ENCODE results near the gene BCL11A. TPM values are rescaled to one million over a fixed set of nuclear protein-coding genes. Genes with fewer than 3 reads are reported as not detected.

BCL11A gene
- polyA plus RNA-seq, 1 experiment: 0.60 TPM

- ChIA-PET POLR2A (no interaction called here), CTCF (interaction anchor here (1.1 kb wide), 1 partner anchor 25 kb away, joined by 3 read pairs; no protein-coding TSS in a partner anchor)
- no peak overlapping the region for H3K4me3 ChIP-seq (ENCODE audit: low read depth, low read length)
- no peak for DNase-seq (ENCODE audit: low read depth)
- H3K27me3 ChIP-seq (ENCODE audit: control insufficient read depth, insufficient read depth, low read length): no peaks in the 10 kb centered on the region
- no peaks in the 10 kb centered on the region for H3K36me3 ChIP-seq (ENCODE audit: control insufficient read depth, insufficient read depth, low read length)
- no peak for TF ChIP-seq CTCF (IDR thresholded peaks at IDR 0.05; ENCODE audit: insufficient read depth, low read depth, low read length)
Measured at GRCh38 chr2:60510713-60511112, 42.7 kb downstream of the BCL11A start.

GRCh38 chr2:60509066-60509465 is 44.4 kb downstream of the BCL11A start:
- POLR2A ChIA-PET: no interaction called here
- CTCF ChIA-PET: interaction anchor here (1.2 to 4.1 kb wide), 7 partner anchors 9 to 41 kb away, joined by 3 to 19 read pairs (median 4); no protein-coding TSS in a partner anchor
- no peak overlapping the region for H3K4me3 ChIP-seq (ENCODE audit: low read depth, low read length)
- DNase-seq (ENCODE audit: low read depth): no peak
- no peaks in the 10 kb centered on the region for H3K27me3 ChIP-seq (ENCODE audit: control insufficient read depth, insufficient read depth, low read length)
- H3K36me3 ChIP-seq (ENCODE audit: control insufficient read depth, insufficient read depth, low read length): no peaks in the 10 kb centered on the region
- TF ChIP-seq CTCF (IDR thresholded peaks at IDR 0.05; ENCODE audit: insufficient read depth, low read depth, low read length): peak; percentile 22; the same call in 1 of the 2 replicates

GRCh38 chr2:60508339-60508917 is 45.0 kb downstream of the BCL11A start:
- Histone ChIP-seq H3K4me3 (ENCODE audit: low read depth, low read length) (no peak overlapping the region), H3K27me3 (ENCODE audit: control insufficient read depth, insufficient read depth, low read length) (no peaks in the 10 kb centered on the region), H3K36me3 (ENCODE audit: control insufficient read depth, insufficient read depth, low read length) (no peaks in the 10 kb centered on the region)
- no peak for TF ChIP-seq CTCF (IDR thresholded peaks at IDR 0.05; ENCODE audit: insufficient read depth, low read depth, low read length)
- POLR2A ChIA-PET: no interaction called here
- CTCF ChIA-PET: interaction anchor here (1.2 to 4.1 kb wide), 8 partner anchors 9 to 42 kb away, joined by 3 to 19 read pairs (median 4); no protein-coding TSS in a partner anchor
- no peak for DNase-seq (ENCODE audit: low read depth)

DNA sequence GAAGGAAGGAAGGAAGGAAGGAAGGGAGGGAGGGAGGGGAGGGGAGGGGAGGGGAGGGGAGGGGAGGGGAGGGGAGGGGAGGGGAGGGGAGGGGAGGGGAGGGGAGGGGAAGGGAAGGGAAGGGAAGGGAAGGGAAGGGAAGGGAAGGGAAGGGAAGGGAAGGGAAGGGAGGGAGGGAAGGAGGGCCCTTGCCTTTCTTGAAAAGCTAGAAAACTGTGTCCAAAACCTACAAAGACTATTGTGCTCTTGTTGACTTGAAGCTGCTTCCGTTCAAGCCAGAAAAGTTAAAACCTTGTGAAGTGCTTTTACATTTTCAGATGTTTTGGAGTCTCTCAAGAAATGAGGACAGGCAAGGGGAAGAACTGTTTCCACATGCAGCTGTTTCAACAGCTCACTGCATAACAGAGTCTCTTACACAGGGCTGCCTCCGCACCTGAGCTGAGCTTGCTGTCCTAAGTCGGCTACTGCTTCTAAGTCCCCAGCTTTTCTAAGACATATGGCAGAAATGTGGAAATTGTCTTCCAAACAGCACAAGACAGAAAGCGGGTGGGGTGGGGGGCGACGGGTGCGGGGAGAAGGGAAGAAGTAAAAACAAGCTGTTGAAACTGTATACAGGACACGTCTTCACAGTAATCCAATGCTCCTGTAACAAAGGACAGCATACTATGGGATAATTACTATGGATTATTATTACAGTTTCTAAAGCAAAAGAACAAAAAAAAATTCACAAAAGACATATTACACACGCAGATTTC is 46.1 kb downstream of the BCL11A start:
- no peak for TF ChIP-seq CTCF (IDR thresholded peaks at IDR 0.05; ENCODE audit: insufficient read depth, low read depth, low read length)
- no peak for DNase-seq (ENCODE audit: low read depth)
- POLR2A ChIA-PET: interaction anchor here (0.8 kb wide), 1 partner anchor 39 kb away, joined by 3 read pairs; no protein-coding TSS in a partner anchor
- Histone ChIP-seq H3K27me3 (ENCODE audit: control insufficient read depth, insufficient read depth, low read length) (no peaks in the 10 kb centered on the region), H3K4me3 (ENCODE audit: low read depth, low read length) (no peak overlapping the region), H3K36me3 (ENCODE audit: control insufficient read depth, insufficient read depth, low read length) (no peaks in the 10 kb centered on the region)
- CTCF ChIA-PET: interaction anchor here (1.0 to 4.1 kb wide), 8 partner anchors 10 to 43 kb away, joined by 4 to 19 read pairs (median 4); no protein-coding TSS in a partner anchor

GRCh38 chr2:60505880-60506260 is 47.6 kb downstream of the BCL11A start:
- H3K27me3 ChIP-seq (ENCODE audit: control insufficient read depth, insufficient read depth, low read length): no peaks in the 10 kb centered on the region
- no peak for TF ChIP-seq CTCF (IDR thresholded peaks at IDR 0.05; ENCODE audit: insufficient read depth, low read depth, low read length)
- ChIA-PET POLR2A (interaction anchor here (0.6 kb wide), 1 partner anchor 12 kb away, joined by 3 read pairs; no protein-coding TSS in a partner anchor), CTCF (interaction anchor here (0.6 to 4.1 kb wide), 2 partner anchors 44 to 1611 kb away, joined by 3 to 19 read pairs; no protein-coding TSS in a partner anchor)
- no peak for DNase-seq (ENCODE audit: low read depth)
- H3K4me3 ChIP-seq (ENCODE audit: low read depth, low read length): no peak overlapping the region
- H3K36me3 ChIP-seq (ENCODE audit: control insufficient read depth, insufficient read depth, low read length): no peaks in the 10 kb centered on the region
